HepG2 (cell line): ENCODE measurements around the gene ZBTB2. TPM values are rescaled to one million over a fixed set of nuclear protein-coding genes. Genes with fewer than 3 reads are reported as not detected.

Experiments
- ATAC-seq: fragments of 200-7000 bp; cut with Tn5 transposase; 3 replicates; pipeline ENCODE4 v1.9.1; 2020; ENCODE audit warnings: mild to moderate bottlenecking, moderate library complexity
- BruUV-seq: library from RNA; stranded (reverse); fragments of 400-500 nt; replicated peaks from 2 replicates; lab custom pipeline; 2021; lab: Mats Ljungman, UMichigan
- CTCF ChIA-PET: fragments of 300-600 bp; formaldehyde crosslinking; extraction: SDS; loops from one replicate; lab custom pipeline; 2021; ENCODE audit warnings: low total read pairs, inconsistent platforms, low intra/inter-chr PET ratio; lab: Yijun Ruan, JAX
- POLR2A ChIA-PET: fragments of 350-600 bp; sonication (Branson Sonifier 250); formaldehyde crosslinking; loops from one replicate; lab custom pipeline; 2020; ENCODE audit warnings: antibody characterized with exemption, inconsistent platforms; lab: Yijun Ruan, JAX
- DNase-seq: peaks from one replicate; pipeline ENCODE4 v3.0.0-alpha.2; 2015; ENCODE audit warnings: low spot score
- FAIRE-seq: peaks from 3 replicates; lab custom pipeline; 2011; peaks lifted over from hg19 to GRCh38; lab: Jason Lieb, UNC
- H2AFZ ChIP-seq: one replicate; pipeline ENCODE4 v1.6.1; 2011; ENCODE audit warnings: low read length, inconsistent platforms
- H3K27ac ChIP-seq: fragments of 300-600 bp; 3 replicates; pipeline ENCODE4 v1.8.0; 2011; ENCODE audit warnings: mixed run types, mild to moderate bottlenecking, mixed read lengths, low read length, inconsistent platforms; ENCODE audit not compliant: insufficient read depth; ENCODE audit errors: extremely low read length
- H3K27me3 ChIP-seq, 2 experiments: fragments of 200-600 bp in 1 of 2; 2 replicates in 1 of 2; 3 replicates in 1 of 2; pipeline versions ENCODE4 v1.6.0 to v1.8.0; 2011; ENCODE audit warnings: low read length in 2 of 2, mild to moderate bottlenecking in 2 of 2, moderate library complexity in 2 of 2, inconsistent platforms in 1 of 2; ENCODE audit not compliant: insufficient read depth in 2 of 2, control insufficient read depth in 1 of 2
- H3K36me3 ChIP-seq, 2 experiments: fragments of 200-600 bp in 1 of 2; replicated peaks in 1 of 2; 2 replicates in 1 of 2; 3 replicates in 1 of 2; pipeline versions ENCODE4 v1.5.1 to v1.8.0; 2011; ENCODE audit warnings: low read length in 2 of 2, inconsistent platforms in 1 of 2; ENCODE audit not compliant: insufficient read depth in 2 of 2, control insufficient read depth in 1 of 2
- H3K4me1 ChIP-seq: 2 replicates; pipeline ENCODE4 v1.5.1; 2012; ENCODE audit warnings: low read length, inconsistent platforms; ENCODE audit not compliant: insufficient read depth
- H3K4me2 ChIP-seq: 2 replicates; pipeline ENCODE4 v1.6.0; 2011; ENCODE audit warnings: low read depth, low read length, inconsistent platforms
- H3K4me3 ChIP-seq, 3 experiments: fragments of 200-600 bp in 1 of 3; sonication (generic), shearing (Covaris generic) in 1 of 3; replicated peaks in 1 of 3; 2 replicates each; pipeline ENCODE4 v1.5.1; 2011 to 2016; ENCODE audit warnings: low read length in 3 of 3, inconsistent platforms in 2 of 3, low read depth in 2 of 3, mild to moderate bottlenecking in 2 of 3, control low read depth in 1 of 3, mixed read lengths in 1 of 3; ENCODE audit not compliant: insufficient read depth in 1 of 3
- H3K79me2 ChIP-seq: one replicate; pipeline ENCODE4 v1.6.1; 2011; ENCODE audit warnings: low read length, inconsistent platforms; ENCODE audit not compliant: insufficient read depth
- H3K9ac ChIP-seq: 2 replicates; pipeline ENCODE4 v1.6.0; 2011; ENCODE audit warnings: mild to moderate bottlenecking, low read depth, low read length, inconsistent platforms; ENCODE audit not compliant: insufficient read depth
- H3K9me3 ChIP-seq: 2 replicates; pipeline ENCODE4 v1.5.1; 2012; ENCODE audit warnings: mild to moderate bottlenecking, low read length
- H4K20me1 ChIP-seq: 2 replicates; pipeline ENCODE4 v1.6.0; 2011; ENCODE audit warnings: inconsistent platforms, mild to moderate bottlenecking, low read length, moderate library complexity; ENCODE audit not compliant: insufficient read depth
- CBX5 ChIP-seq: sonication (generic); formaldehyde crosslinking; IDR thresholded peaks from 2 replicates; pipeline ENCODE4 v1.4.0; 2020; ENCODE audit warnings: missing genetic modification reagents, borderline replicate concordance
- EP300 ChIP-seq, 3 experiments: sonication (generic) in 1 of 3; formaldehyde crosslinking in 1 of 3; IDR thresholded peaks; 2 replicates each; pipeline versions ENCODE4 v1.5.1 to v1.6.1; 2011 to 2020; ENCODE audit warnings: low read depth in 2 of 3, low read length in 2 of 3, borderline replicate concordance in 1 of 3, improper control_type of control experiment in 1 of 3, mild to moderate bottlenecking in 1 of 3, missing genetic modification reagents in 1 of 3, moderate library complexity in 1 of 3
- GMEB2 ChIP-seq: IDR thresholded peaks from 2 replicates; pipeline ENCODE4 v1.6.1; 2016; ENCODE audit warnings: missing biosample characterization, missing genetic modification reagents, low read depth
- HDAC6 ChIP-seq: fragments of 200-600 bp; sonication (generic); IDR thresholded peaks from 2 replicates; pipeline ENCODE4 v1.7.0; 2017; ENCODE audit warnings: mild to moderate bottlenecking, antibody characterized with exemption, low read length, low read depth
- KAT8 ChIP-seq: IDR thresholded peaks from 2 replicates; pipeline ENCODE4 v1.6.1; 2016; ENCODE audit warnings: missing genetic modification reagents, missing compliant biosample characterization
- KDM3A ChIP-seq: IDR thresholded peaks from 2 replicates; pipeline ENCODE4 v1.6.1; 2018; ENCODE audit warnings: low read depth, missing compliant biosample characterization
- MAX ChIP-seq: IDR thresholded peaks from 2 replicates; pipeline ENCODE4 v1.6.1; 2012; ENCODE audit warnings: inconsistent platforms
- NCOA1 ChIP-seq: sonication (generic); formaldehyde crosslinking; IDR thresholded peaks from 2 replicates; pipeline ENCODE4 v1.9.0; 2021; ENCODE audit warnings: missing genetic modification reagents
- PTBP1 ChIP-seq: fragments of 200-400 bp; formaldehyde crosslinking; IDR thresholded peaks from 2 replicates; pipeline ENCODE4 v1.6.1; 2018; ENCODE audit warnings: low read length, low read depth; ENCODE audit not compliant: poor library complexity, severe bottlenecking
- RAD51 ChIP-seq: fragments of 450-650 bp; IDR thresholded peaks from 2 replicates; pipeline ENCODE4 v1.6.1; 2016; ENCODE audit warnings: borderline replicate concordance
- RFXANK ChIP-seq: IDR thresholded peaks from 2 replicates; pipeline ENCODE4 v1.6.1; 2016
- SRF ChIP-seq: IDR thresholded peaks from 2 replicates; pipeline ENCODE4 v1.6.1; 2011; ENCODE audit warnings: mild to moderate bottlenecking, low read depth, low read length, moderate library complexity
- ZMAT5 ChIP-seq: sonication (generic); formaldehyde crosslinking; IDR thresholded peaks from 2 replicates; pipeline ENCODE4 v1.5.0; 2020; ENCODE audit warnings: mild to moderate bottlenecking, low read depth, missing genetic modification reagents, borderline replicate concordance
- ZNF136 ChIP-seq: sonication (generic); formaldehyde crosslinking; IDR thresholded peaks from 2 replicates; pipeline ENCODE4 v1.8.1; 2022; ENCODE audit warnings: low read depth, mild to moderate bottlenecking, moderate library complexity, missing genetic modification reagents
- ZNF275 ChIP-seq: sonication (generic); formaldehyde crosslinking; IDR thresholded peaks from 2 replicates; pipeline ENCODE4 v1.8.0; 2022; ENCODE audit warnings: missing genetic modification reagents, mild to moderate bottlenecking, inconsistent platforms, borderline replicate concordance
- ZNF414 ChIP-seq: sonication (generic); formaldehyde crosslinking; IDR thresholded peaks from 2 replicates; pipeline ENCODE4 v1.5.0; 2020; ENCODE audit warnings: missing genetic modification reagents
- ZNF616 ChIP-seq: sonication (generic); formaldehyde crosslinking; IDR thresholded peaks from 2 replicates; pipeline ENCODE4 v1.5.0; 2020; ENCODE audit warnings: low read depth, mild to moderate bottlenecking, missing genetic modification reagents
- ZNF619 ChIP-seq: sonication (generic); formaldehyde crosslinking; IDR thresholded peaks from 2 replicates; pipeline ENCODE4 v1.4.0; 2020; ENCODE audit warnings: mild to moderate bottlenecking, missing genetic modification reagents
- WGBS: methylation state at CpG from one replicate; pipeline ENCODE4 v1.1.6; 2017; ENCODE audit warnings: low lambda C conversion rate; 5-methylcytosine and 5-hydroxymethylcytosine counted together
- in situ Hi-C: cut with HindIII; loops from 2 replicates; pipeline ENCODE4 v1.10.0; 2017; ENCODE audit warnings: low pct_unique_long_range_greater_than_20kb; ENCODE audit not compliant: extremely low pct_ligation_motif_present
- intact Hi-C: fragments of 100-400 bp; cut with micrococcal nuclease; formaldehyde crosslinking; loops from one replicate; pipeline ENCODE4 v1.10.0; 2022; ENCODE audit not compliant: unreplicated experiment
- polyA plus RNA-seq, 8 experiments: library from polyadenylated mRNA; depleted of rRNA in 3 of 8; stranded (reverse) in 7 of 8; unstranded in 1 of 8; fragments of >200 nt; fragmentation: Illumina TruSeq in 4 of 8; extraction: Trizol in 4 of 8; gene quantifications; 2 replicates each; pipeline versions ENCODE4 v1.2.1 to v1.2.3, GENCODE V29; 2011 to 2016; ENCODE audit warnings: low read depth in 4 of 8, missing spikeins in 1 of 8, mixed read lengths in 1 of 8; ENCODE audit not compliant: insufficient read depth in 1 of 8
- total RNA-seq, 5 experiments: library from RNA; depleted of rRNA; stranded (reverse); fragments of >200 nt; fragmentation: Illumina TruSeq; extraction: Trizol; gene quantifications; 2 replicates each; pipeline ENCODE4 v1.2.3, GENCODE V29; 2016; ENCODE audit warnings: low read depth in 1 of 5

Gene ZBTB2
- total and polyA plus RNA-seq, 2 of the 13 experiments (the other 11 are each of a cell fraction or from before 2014, with no cell fraction given): 15.4 to 22.8 TPM

- TF ChIP-seq ZMAT5 (CRISPR knock-in tag) (no peak), ZNF616 (CRISPR knock-in tag) (no peak), CBX5 (CRISPR knock-in tag) (no peak), RFXANK (CRISPR knock-in tag) (no peak), HDAC6 (no peak), RAD51 (no peak), KDM3A (CRISPR knock-in tag) (no peak), ZNF414 (CRISPR knock-in tag) (no peak), PTBP1 (no peak)
- TF ChIP-seq, all 625 proteins: peak for 0
Observed at GRCh38 chr6:151358475-151358874, 32.9 kb downstream of the ZBTB2 start (continued).

GRCh38 chr6:151357758-151358436 lies 33.5 kb downstream of the ZBTB2 start:
- 96% methylated on average over 6 of the region's 6 CpGs for WGBS
- BruUV-seq: no TSS peak
- H3K9ac ChIP-seq: no peak overlapping the region
- no peak overlapping the region for H3K27ac ChIP-seq
- no peak overlapping the region for H3K4me2 ChIP-seq
- FAIRE-seq (no peak), DNase-seq (no peak), ATAC-seq (no peak)
- POLR2A ChIA-PET: interaction anchor here (0.9 to 1.7 kb wide), 2 partner anchors 32 kb away, joined by 3 to 4 read pairs; no protein-coding TSS in a partner anchor
- H3K36me3 ChIP-seq: peaks cover 0 to 7% of the 10 kb centered on the region in 2 experiments; a peak in 1 of 5 replicates
- H3K9me3 ChIP-seq: no peaks in the 10 kb centered on the region
- H4K20me1 ChIP-seq: no peaks in the 10 kb centered on the region
- H2AFZ ChIP-seq: no peak overlapping the region
- in situ Hi-C loops: no loop called here
- no peaks in the 10 kb centered on the region for H3K79me2 ChIP-seq
- no peak overlapping the region for H3K4me3 ChIP-seq
- CTCF ChIA-PET: no interaction called here
- no peaks in the 10 kb centered on the region for H3K27me3 ChIP-seq
- intact Hi-C loops: no loop called here
- H3K4me1 ChIP-seq: peaks cover 6% of the 10 kb centered on the region; the same call in 1 of the 2 replicates
- no peak for TF ChIP-seq MAX
- no peak for TF ChIP-seq ZNF619 (CRISPR knock-in tag)
- no peak for TF ChIP-seq GMEB2 (CRISPR knock-in tag)
- TF ChIP-seq KAT8 (CRISPR knock-in tag): no peak
- no peak for TF ChIP-seq SRF
- TF ChIP-seq ZNF136 (CRISPR knock-in tag): no peak
- TF ChIP-seq EP300 (IDR thresholded peaks at IDR 0.05; ENCODE audit: low read depth in 2 of 2, low read length in 2 of 2): no peak
- no peak for TF ChIP-seq EP300 (CRISPR knock-in tag; IDR thresholded peaks at IDR 0.05; ENCODE audit: borderline replicate concordance)
- no peak for TF ChIP-seq ZNF275 (CRISPR knock-in tag)
- TF ChIP-seq NCOA1 (CRISPR knock-in tag): no peak
